ENCODE results near the gene GRIN3B. TPM values are rescaled to one million over a fixed set of nuclear protein-coding genes. Genes with fewer than 3 reads are reported as not detected.

GRIN3B gene
- total RNA-seq, 2 experiments from 2014 or later, result not detected

- peaks cover 42% of the 10 kb centered on the region for H3K36me3 Mint-ChIP-seq
Observed at GRCh38 chr19:1055028-1055425, 54.8 kb downstream of the GRIN3B start.

GRCh38 chr19:1055886-1056620 lies 55.8 kb downstream of the GRIN3B start:
- Mint-ChIP-seq H3K4me3 (no peak overlapping the region), H3K27me3 (no peaks in the 10 kb centered on the region), H3K4me1 (peaks cover 1% of the 10 kb centered on the region), H3K27ac (peak overlapping the region; percentile 1), H3K36me3 (peaks cover 42% of the 10 kb centered on the region), H3K9me3 (peaks cover 19% of the 10 kb centered on the region)
- no peak for DNase-seq

More at GRCh38 chr19:1055028-1055425, 54.8 kb downstream of the GRIN3B start:
- Mint-ChIP-seq H3K4me3 (no peak overlapping the region), H3K9me3 (peaks cover 19% of the 10 kb centered on the region), H3K27me3 (no peaks in the 10 kb centered on the region), H3K4me1 (peaks cover 1% of the 10 kb centered on the region), H3K27ac (no peak overlapping the region)
- DNase-seq, result no peak

- H3K27me3 Mint-ChIP-seq, result no peaks in the 10 kb centered on the region
- no peak overlapping the region for H3K4me3 Mint-ChIP-seq
- H3K4me1 Mint-ChIP-seq, result peaks cover 1% of the 10 kb centered on the region
- DNase-seq, result no peak
- peaks cover 43% of the 10 kb centered on the region for H3K36me3 Mint-ChIP-seq
- H3K9me3 Mint-ChIP-seq, result peaks cover 19% of the 10 kb centered on the region
- H3K27ac Mint-ChIP-seq, result peak overlapping the region; percentile 56
Observed at GRCh38 chr19:1057176-1057855, 57.1 kb downstream of the GRIN3B start.

DNA sequence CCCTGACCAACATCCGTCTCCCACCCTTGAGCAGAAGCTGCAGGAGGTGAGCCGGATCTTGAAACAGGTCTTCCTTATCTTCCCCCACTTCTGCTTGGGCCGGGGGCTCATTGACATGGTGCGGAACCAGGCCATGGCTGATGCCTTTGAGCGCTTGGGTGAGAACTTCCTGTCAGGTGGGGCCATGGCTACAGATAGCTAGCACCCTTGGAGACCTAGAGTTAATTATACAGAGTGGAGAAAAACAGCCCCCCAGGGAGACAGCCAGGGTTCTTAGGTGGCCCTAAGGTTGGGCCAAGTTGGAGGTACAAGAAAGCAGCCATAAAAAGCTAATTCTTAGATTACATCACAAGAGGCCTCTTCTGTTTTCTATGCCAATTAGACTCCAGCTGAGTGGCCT lies 57.9 kb downstream of the GRIN3B start:
- peaks cover 47% of the 10 kb centered on the region for H3K36me3 Mint-ChIP-seq
- peak overlapping the region; percentile 10 for H3K27ac Mint-ChIP-seq
- H3K9me3 Mint-ChIP-seq, result peaks cover 19% of the 10 kb centered on the region
- no peak for DNase-seq
- H3K4me3 Mint-ChIP-seq, result no peak overlapping the region
- H3K4me1 Mint-ChIP-seq, result peaks cover 1% of the 10 kb centered on the region
- no peaks in the 10 kb centered on the region for H3K27me3 Mint-ChIP-seq

Other genes with a start within 250 kb of the GRIN3B start
- under 1 TPM in 1 of 2 experiments, not detected in 1; 0.10 TPM for gene MISP, start 249.3 kb upstream of the GRIN3B start, total RNA-seq
- 100 to 1,000 TPM; 799 to 818 TPM for gene PTBP1, start 203.0 kb upstream of the GRIN3B start, total RNA-seq
- gene PLPPR3, start 178.5 kb upstream of the GRIN3B start, total RNA-seq, result not detected
- not detected for gene AZU1, start 172.6 kb upstream of the GRIN3B start, total RNA-seq
- not detected for gene PRTN3, start 159.4 kb upstream of the GRIN3B start, total RNA-seq
- not detected for gene ELANE, start 148.1 kb upstream of the GRIN3B start, total RNA-seq
- gene CFD, start 140.8 kb upstream of the GRIN3B start, total RNA-seq, result 1 to 10 TPM; 1.8 TPM
- 10 to 100 TPM; 39.8 to 40.3 TPM for gene MED16, start 107.2 kb upstream of the GRIN3B start, total RNA-seq
- not detected for gene RNU6-9, start 106.9 kb upstream of the GRIN3B start, total RNA-seq
- 10 to 100 TPM; 50.5 to 51.7 TPM for gene R3HDM4, start 87.2 kb upstream of the GRIN3B start, total RNA-seq
- 10 to 100 TPM; 12.2 to 13.3 TPM for gene KISS1R, start 83.1 kb upstream of the GRIN3B start, total RNA-seq
- gene ARID3A, start 74.4 kb upstream of the GRIN3B start, total RNA-seq, result 10 to 100 TPM; 10.2 to 11.8 TPM
- gene WDR18, start 16.1 kb upstream of the GRIN3B start, total RNA-seq, result 100 to 1,000 TPM; 126 to 127 TPM
- gene TMEM259, start 20.7 kb downstream of the GRIN3B start, total RNA-seq, result 100 to 1,000 TPM; 136 to 138 TPM
- not detected for gene RNU6-2, start 21.1 kb downstream of the GRIN3B start, total RNA-seq
- 10 to 100 TPM; 76.0 to 80.5 TPM for gene CNN2, start 26.2 kb downstream of the GRIN3B start, total RNA-seq
- gene ABCA7, start 39.7 kb downstream of the GRIN3B start, total RNA-seq, result 10 to 100 TPM in 1 of 2 experiments, 1 to 10 TPM in 1; 9.8 to 11.2 TPM
- 100 to 1,000 TPM; 113 to 122 TPM for gene ARHGAP45, start 66.7 kb downstream of the GRIN3B start, total RNA-seq
- gene POLR2E, start 95.0 kb downstream of the GRIN3B start, total RNA-seq, result 100 to 1,000 TPM; 290 to 291 TPM
- 100 to 1,000 TPM; 225 to 231 TPM for gene GPX4, start 103.6 kb downstream of the GRIN3B start, total RNA-seq
- 10 to 100 TPM; 50.5 to 51.6 TPM for gene SBNO2, start 173.8 kb downstream of the GRIN3B start, total RNA-seq
- gene STK11, start 205.4 kb downstream of the GRIN3B start, total RNA-seq, result 10 to 100 TPM; 54.7 to 55.8 TPM
- under 1 TPM; 0.33 to 0.46 TPM for gene CBARP, start 237.6 kb downstream of the GRIN3B start, total RNA-seq
- gene ATP5F1D, start 241.3 kb downstream of the GRIN3B start, total RNA-seq, result 100 to 1,000 TPM; 175 to 177 TPM
- 10 to 100 TPM; 29.3 to 29.6 TPM for gene MIDN, start 248.2 kb downstream of the GRIN3B start, total RNA-seq